Ovary (tissue), 9 donors: Measurements from ENCODE around the gene ADH1C. TPM values are rescaled to one million over a fixed set of nuclear protein-coding genes. Genes with fewer than 3 reads are reported as not detected.

ENCODE experiments used
- DNase-seq, 5 donors: peaks; one replicate each; pipeline ENCODE4 v3.0.0-alpha.2; 2019 to 2020
- H3K27ac ChIP-seq, 2 donors: fragments of 200-600 bp; one replicate each; pipeline versions ENCODE4 v1.5.1 to v1.8.0; 2019 to 2022
- H3K27me3 ChIP-seq: fragments of 200-600 bp; one replicate; pipeline ENCODE4 v1.8.0; 2022
- H3K36me3 ChIP-seq: fragments of 200-600 bp; sonication (generic); one replicate; pipeline ENCODE4 v1.5.1; 2019
- H3K4me1 ChIP-seq: one replicate; pipeline ENCODE4 v1.8.1; 2013; ENCODE audit warnings: mild to moderate bottlenecking, moderate library complexity; ENCODE audit not compliant: insufficient read depth
- H3K4me3 ChIP-seq: fragments of 200-600 bp; sonication (generic); one replicate; pipeline ENCODE4 v1.5.1; 2017
- H3K9me3 ChIP-seq, 2 donors: fragments of 200-600 bp in 1 of 2; sonication (generic) in 1 of 2; one replicate each; pipeline versions ENCODE4 v1.5.1 to v1.8.1; 2013 to 2019; ENCODE audit warnings: mild to moderate bottlenecking in 1 of 2, moderate library complexity in 1 of 2
- CTCF ChIP-seq, 3 donors: fragments of 450-650 bp in 2 of 3; fragments of 200-600 bp in 1 of 3; IDR thresholded peaks; one replicate each; pipeline versions ENCODE4 v1.5.1 to v1.8.0; 2016 to 2022; ENCODE audit warnings: antibody characterized with exemption in 3 of 3, mild to moderate bottlenecking in 1 of 3
- EP300 ChIP-seq: sonication (generic); formaldehyde crosslinking; IDR thresholded peaks from one replicate; pipeline ENCODE4 v1.6.1; 2017; ENCODE audit warnings: antibody characterized with exemption
- POLR2A ChIP-seq: fragments of 450-650 bp; IDR thresholded peaks from one replicate; pipeline ENCODE4 v1.6.1; 2017; ENCODE audit warnings: antibody characterized with exemption, mild to moderate bottlenecking, moderate library complexity
- WGBS, 3 donors: extraction: QIAGEN DNeasy Blood & Tissue Kit in 1 of 3; methylation state at CpG; one replicate each; pipeline versions ENCODE4 v1.1.5 to v1.1.7; 2013 to 2017; 5-methylcytosine and 5-hydroxymethylcytosine counted together
- intact Hi-C, 4 donors: fragments of 100-400 bp; cut with DNase I; formaldehyde crosslinking; loops; one replicate each; pipeline versions ENCODE4 v1.11.0 to v1.15.1; 2022 to 2023
- polyA plus RNA-seq, 2 donors: library from polyadenylated mRNA; stranded (reverse); fragments of 200-250 nt in 1 of 2; fragments of 350-450 nt in 1 of 2; fragmentation: Illumina TruSeq in 1 of 2; extraction: RNeasy Lipid Tissue Mini Kit (QIAGEN cat#74804) in 1 of 2; gene quantifications; one replicate each; pipeline ENCODE4 v1.2.3, GENCODE V29; 2013 to 2014
- total RNA-seq, 7 donors: library from RNA; depleted of rRNA in 2 of 7; stranded (reverse); fragments of >200 nt in 2 of 7; fragmentation: NEBNext Ultra II Directional in 3 of 7; extraction: Animal tissue kit (Norgen Biotek cat#: 25700) in 3 of 7; gene quantifications; one replicate each; pipeline versions ENCODE4 v1.1.0 to v1.2.4, GENCODE V29; 2016 to 2023
- donor health status: DM: no; HTN: no; CAD: no; lungs with moderate emphysema.
- donor health status: DM: no; HTN: no; CAD: no.
- donor health status: Bipolar disorder and iron deficiency.
- donor health status: DM: yes; HTN: yes; CAD: no.
- donor health status: DM: no; HTN: no; CAD: no.
- donor health status: DM: yes; HTN: yes; CAD: no.

ADH1C gene
- total and polyA plus RNA-seq, 9 donors = 1.5 to 21.6 (median 7.0) TPM

- Histone ChIP-seq H3K36me3 (no peaks in the 10 kb centered on the region), H3K4me3 (no peak overlapping the region), H3K27me3 (no peaks in the 10 kb centered on the region), H3K27ac (no peak overlapping the region), H3K4me1 (peaks cover 1% of the 10 kb centered on the region), H3K9me3 (no peaks in the 10 kb centered on the region)
- no peak for DNase-seq
- TF ChIP-seq EP300 (no peak), POLR2A (no peak), CTCF (IDR thresholded peaks at IDR 0.05) (no peak)
- intact Hi-C loops = no loop called here
- 52 to 97% (median 97%) methylated on average over 1 of the region's 1 CpG for WGBS, 3 donors
These were observed 13.9 kb upstream of the ADH1C start for GRCh38 chr4:99366491-99366890.

GRCh38 chr4:99362768-99363167 lies 10.2 kb upstream of the ADH1C start:
- intact Hi-C loops = no loop called here

GRCh38 chr4:99361899-99362275 lies 9.3 kb upstream of the ADH1C start:
- H3K4me3 ChIP-seq = no peak overlapping the region
- DNase-seq = no peak
- H3K9me3 ChIP-seq = no peaks in the 10 kb centered on the region
- TF ChIP-seq CTCF (IDR thresholded peaks at IDR 0.05) = no peak
- no peak for TF ChIP-seq EP300
- TF ChIP-seq POLR2A = no peak
- no peaks in the 10 kb centered on the region for H3K36me3 ChIP-seq
- intact Hi-C loops = no loop called here
- H3K27ac ChIP-seq = peak overlapping the region in 1 of 2 donors; percentile 2
- peaks cover 1% of the 10 kb centered on the region for H3K4me1 ChIP-seq
- H3K27me3 ChIP-seq = no peaks in the 10 kb centered on the region

More at GRCh38 chr4:99362768-99363167, 10.2 kb upstream of the ADH1C start:
- H3K4me3 ChIP-seq = no peak overlapping the region
- peaks cover 1% of the 10 kb centered on the region for H3K4me1 ChIP-seq
- no peak for DNase-seq
- H3K27me3 ChIP-seq = no peaks in the 10 kb centered on the region
- TF ChIP-seq CTCF (IDR thresholded peaks at IDR 0.05) = no peak
- TF ChIP-seq POLR2A = no peak
- no peak for TF ChIP-seq EP300
- no peaks in the 10 kb centered on the region for H3K9me3 ChIP-seq
- no peaks in the 10 kb centered on the region for H3K36me3 ChIP-seq
- H3K27ac ChIP-seq = no peak overlapping the region

- intact Hi-C loops = no loop called here
- no peak overlapping the region for H3K4me3 ChIP-seq
- H3K27ac ChIP-seq = peak overlapping the region in 1 of 2 donors; percentile 2
- H3K9me3 ChIP-seq = no peaks in the 10 kb centered on the region
- no peak for DNase-seq
- no peaks in the 10 kb centered on the region for H3K27me3 ChIP-seq
- no peak for TF ChIP-seq POLR2A
- H3K4me1 ChIP-seq = peaks cover 1% of the 10 kb centered on the region
- H3K36me3 ChIP-seq = no peaks in the 10 kb centered on the region
These were observed 8.8 kb upstream of the ADH1C start for GRCh38 chr4:99361268-99361898.

GRCh38 chr4:99359480-99360204 lies 7.1 kb upstream of the ADH1C start:
- Histone ChIP-seq H3K4me1 (peaks cover 1% of the 10 kb centered on the region), H3K4me3 (no peak overlapping the region), H3K27ac (no peak overlapping the region), H3K36me3 (no peaks in the 10 kb centered on the region), H3K27me3 (no peaks in the 10 kb centered on the region), H3K9me3 (no peaks in the 10 kb centered on the region)
- TF ChIP-seq POLR2A = no peak
- TF ChIP-seq EP300 = no peak
- TF ChIP-seq CTCF (IDR thresholded peaks at IDR 0.05) = no peak
- intact Hi-C loops = no loop called here
- WGBS, 3 donors = 93 to 97% (median 93%) methylated on average over 24 to 27 of the region's 27 CpGs
- DNase-seq = no peak
